K562 (cell line): Measurements from ENCODE around the gene PTTG1IP. TPM values are rescaled to one million over a fixed set of nuclear protein-coding genes. Genes with fewer than 3 reads are reported as not detected.

Experiments used
- LEF1 ChIP-seq: fragments of 450-650 bp; IDR thresholded peaks from 2 replicates; pipeline ENCODE4 v1.6.1; 2016; ENCODE audit warnings: mild to moderate bottlenecking
- MCM7 ChIP-seq, 2 experiments: fragments of 450-650 bp; IDR thresholded peaks; 2 replicates each; pipeline ENCODE4 v1.6.1; 2016 to 2018
- MEF2A ChIP-seq: IDR thresholded peaks from 2 replicates; pipeline ENCODE4 v1.6.1; 2011; ENCODE audit warnings: low read depth, mild to moderate bottlenecking, low read length, moderate library complexity; ENCODE audit not compliant: control insufficient read depth
- MYBL2 ChIP-seq, 2 experiments: fragments of 450-650 bp in 1 of 2; sonication (generic) in 1 of 2; formaldehyde crosslinking in 1 of 2; IDR thresholded peaks; 2 replicates each; pipeline versions ENCODE4 v1.6.1 to v1.8.1; 2017 to 2022; ENCODE audit warnings: borderline replicate concordance in 1 of 2, inconsistent platforms in 1 of 2, low read depth in 1 of 2, mild to moderate bottlenecking in 1 of 2, missing genetic modification reagents in 1 of 2, moderate library complexity in 1 of 2
- PHF21A ChIP-seq: fragments of 450-650 bp; IDR thresholded peaks from 2 replicates; pipeline ENCODE4 v1.6.1; 2017; ENCODE audit warnings: low read depth, borderline replicate concordance
- SIN3A ChIP-seq, 2 experiments: fragments of 150-350 bp in 1 of 2; IDR thresholded peaks; 2 replicates each; pipeline ENCODE4 v1.6.1; 2011 to 2016; ENCODE audit warnings: borderline replicate concordance in 2 of 2, low read depth in 2 of 2, low read length in 2 of 2, mild to moderate bottlenecking in 2 of 2, moderate library complexity in 2 of 2; ENCODE audit not compliant: control insufficient read depth in 1 of 2
- SOX6 ChIP-seq: fragments of 450-650 bp; IDR thresholded peaks from 2 replicates; pipeline ENCODE4 v1.6.1; 2014; ENCODE audit warnings: mild to moderate bottlenecking
- SRSF7 ChIP-seq: fragments of 200-400 bp; formaldehyde crosslinking; optimal IDR thresholded peaks from 2 replicates; pipeline ENCODE3; 2017; ENCODE audit warnings: mild to moderate bottlenecking, low read depth, low read length
- TEAD1 ChIP-seq, 2 experiments: fragments of 450-650 bp in 1 of 2; sonication (generic) in 1 of 2; formaldehyde crosslinking; IDR thresholded peaks; 2 replicates each; pipeline versions ENCODE4 v1.4.0 to v1.8.0; 2020 to 2022; ENCODE audit warnings: mild to moderate bottlenecking in 2 of 2, missing genetic modification reagents in 1 of 2
- U2AF1 ChIP-seq: fragments of 200-400 bp; formaldehyde crosslinking; optimal IDR thresholded peaks from 2 replicates; pipeline ENCODE3; 2017; ENCODE audit warnings: mild to moderate bottlenecking, low read depth, low read length, moderate library complexity
- XRCC4 ChIP-seq: IDR thresholded peaks from one replicate; pipeline ENCODE4 v1.6.1; 2011; ENCODE audit not compliant: insufficient read depth, insufficient read length; ENCODE audit errors: extremely low read depth
- YY1 ChIP-seq, 3 experiments: IDR thresholded peaks; 2 replicates each; pipeline ENCODE4 v1.6.1; 2011; ENCODE audit warnings: low read length in 2 of 3, mild to moderate bottlenecking in 2 of 3, moderate library complexity in 2 of 3, borderline replicate concordance in 1 of 3, control low read depth in 1 of 3, low read depth in 1 of 3; ENCODE audit not compliant: insufficient read depth in 3 of 3, insufficient replicate concordance in 2 of 3, control insufficient read depth in 1 of 3, insufficient read length in 1 of 3; ENCODE audit errors: extremely low read depth in 1 of 3
- ZFP91 ChIP-seq: sonication (generic); formaldehyde crosslinking; IDR thresholded peaks from 2 replicates; pipeline ENCODE4 v1.8.0; 2022; ENCODE audit warnings: mild to moderate bottlenecking, missing genetic modification reagents
- ZNF175 ChIP-seq: fragments of 200-800 bp; sonication (Bioruptor generic); IDR thresholded peaks from 2 replicates; pipeline ENCODE4 v1.6.1; 2016; ENCODE audit warnings: low read depth, mild to moderate bottlenecking, missing genetic modification characterization, missing compliant biosample characterization
- ZNF263 ChIP-seq: sonication (generic); formaldehyde crosslinking; IDR thresholded peaks from 2 replicates; pipeline ENCODE4 v1.8.0; 2022; ENCODE audit warnings: mild to moderate bottlenecking, missing genetic modification reagents, borderline replicate concordance
- ZNF41 ChIP-seq: fragments of 250-450 bp; sonication (Bioruptor Pico); conservative IDR thresholded peaks from 2 replicates; pipeline ENCODE4 v1.4.0; 2020; ENCODE audit warnings: mild to moderate bottlenecking
- ZNF639 ChIP-seq, 2 experiments: fragments of 200-800 bp in 1 of 2; sonication (Bioruptor generic) in 1 of 2; sonication (generic) in 1 of 2; formaldehyde crosslinking in 1 of 2; IDR thresholded peaks in 1 of 2; conservative IDR thresholded peaks in 1 of 2; 2 replicates each; pipeline versions ENCODE4 v1.5.0 to v1.6.1; 2016 to 2020; ENCODE audit warnings: missing compliant biosample characterization in 1 of 2, missing genetic modification characterization in 1 of 2, missing genetic modification reagents in 1 of 2
- ZNF830 ChIP-seq: fragments of 250-450 bp; sonication (Bioruptor Pico); IDR thresholded peaks from 2 replicates; pipeline ENCODE4 v1.5.0; 2021; ENCODE audit warnings: mild to moderate bottlenecking
- polyA plus RNA-seq, 8 experiments: library from polyadenylated mRNA; depleted of rRNA in 4 of 8; stranded (reverse) in 5 of 8; unstranded in 3 of 8; fragments of >200 nt; fragmentation: Nextera tagmentation in 2 of 8; fragmentation: Illumina TruSeq in 1 of 8; extraction: Ambion mirVana in 2 of 8; extraction: Trizol in 1 of 8; gene quantifications; 2 replicates each; pipeline versions ENCODE4 v1.2.1 to v1.2.3, GENCODE V29; 2011 to 2014; ENCODE audit warnings: inconsistent platforms in 1 of 8, missing spikeins in 1 of 8
- total RNA-seq, 7 experiments: library from RNA; depleted of rRNA in 6 of 7; stranded (reverse); fragments of >200 nt in 6 of 7; fragmentation: Illumina TruSeq in 2 of 7; extraction: Trizol in 2 of 7; gene quantifications; 2 replicates each; pipeline versions ENCODE4 v1.2.1 to v1.2.3, GENCODE V29; 2011 to 2021; ENCODE audit warnings: low replicate concordance in 1 of 7
- TF ChIP-seq, protein P1 (sequence below): fragments of 450-650 bp; IDR thresholded peaks from 2 replicates; pipeline ENCODE4 v1.6.1; 2016; ENCODE audit warnings: low read depth, mild to moderate bottlenecking, moderate library complexity
- TF ChIP-seq, protein P2 (sequence below): sonication (generic); formaldehyde crosslinking; IDR thresholded peaks from 2 replicates; pipeline ENCODE4 v1.9.0; 2022; ENCODE audit warnings: mild to moderate bottlenecking, missing genetic modification reagents

PTTG1IP gene
- total and polyA plus RNA-seq, 9 of the 15 experiments (the other 6 are each of a cell fraction or from before 2014, with no cell fraction given) = 5.0 to 99.3 (median 82.4) TPM

- TF ChIP-seq ZNF639 (CRISPR knock-in tag; conservative IDR thresholded peaks at IDR 0.05 in 1 of 2, IDR thresholded peaks at IDR 0.05 in 1 of 2) = no peak
- no peak for TF ChIP-seq XRCC4
- TF ChIP-seq MEF2A = no peak
- TF ChIP-seq ZNF263 = no peak
- 0 out of 2 replicates have a peak, but pooled peaks have one; percentile 13 for TF ChIP-seq SOX6
- TF ChIP-seq TEAD1 (CRISPR knock-in tag; IDR thresholded peaks at IDR 0.05) = 0 out of 4 replicates have a peak, but pooled peaks of 1 of the 2 experiments have one; percentile 20
- TF ChIP-seq SRSF7 = no peak
- TF ChIP-seq SIN3A (IDR thresholded peaks at IDR 0.05; ENCODE audit: borderline replicate concordance in 2 of 2, control insufficient read depth in 1 of 2, low read depth in 2 of 2, low read length in 2 of 2) = no peak
- no peak for TF ChIP-seq MYBL2 (IDR thresholded peaks at IDR 0.05; ENCODE audit: low read depth)
- no peak for TF ChIP-seq MYBL2 (CRISPR knock-in tag; IDR thresholded peaks at IDR 0.05; ENCODE audit: borderline replicate concordance)
- TF ChIP-seq U2AF1 = no peak
- TF ChIP-seq LEF1 = peak; percentile 52; the same call in 1 of the 2 replicates
- TF ChIP-seq, protein P1, sequence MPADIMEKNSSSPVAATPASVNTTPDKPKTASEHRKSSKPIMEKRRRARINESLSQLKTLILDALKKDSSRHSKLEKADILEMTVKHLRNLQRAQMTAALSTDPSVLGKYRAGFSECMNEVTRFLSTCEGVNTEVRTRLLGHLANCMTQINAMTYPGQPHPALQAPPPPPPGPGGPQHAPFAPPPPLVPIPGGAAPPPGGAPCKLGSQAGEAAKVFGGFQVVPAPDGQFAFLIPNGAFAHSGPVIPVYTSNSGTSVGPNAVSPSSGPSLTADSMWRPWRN = 0 out of 2 replicates have a peak, but pooled peaks have one; percentile 21
- no peak for TF ChIP-seq ZFP91 (CRISPR knock-in tag)
- TF ChIP-seq ZNF830 = no peak
- no peak for TF ChIP-seq PHF21A
- TF ChIP-seq ZNF175 (CRISPR knock-in tag) = no peak
- no peak for TF ChIP-seq ZNF41
- TF ChIP-seq, protein P2, sequence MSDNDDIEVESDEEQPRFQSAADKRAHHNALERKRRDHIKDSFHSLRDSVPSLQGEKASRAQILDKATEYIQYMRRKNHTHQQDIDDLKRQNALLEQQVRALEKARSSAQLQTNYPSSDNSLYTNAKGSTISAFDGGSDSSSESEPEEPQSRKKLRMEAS (CRISPR knock-in tag) = peak; percentile 32; the same call in 1 of the 2 replicates
- no peak for TF ChIP-seq MCM7 (IDR thresholded peaks at IDR 0.05)
- TF ChIP-seq YY1 (IDR thresholded peaks at IDR 0.05; ENCODE audit: borderline replicate concordance in 1 of 3, control insufficient read depth in 1 of 3, extremely low read depth in 1 of 3, insufficient read depth in 3 of 3, insufficient read length in 1 of 3, insufficient replicate concordance in 2 of 3, low read depth in 1 of 3, low read length in 2 of 3) = no peak
Observed at GRCh38 chr21:44834951-44835646, 38.4 kb downstream of the PTTG1IP start (continued).
